HEK293 (cell line): ENCODE measurements around the gene AP1B1.

Experiments used
- CTCF ChIA-PET: fragments of 350-600 bp; formaldehyde crosslinking; extraction: SDS; loops from one replicate; lab custom pipeline; 2021; ENCODE audit warnings: antibody characterized with exemption; lab: Yijun Ruan, JAX
- POLR2A ChIA-PET: fragments of 300-600 bp; formaldehyde crosslinking; extraction: SDS; loops from one replicate; lab custom pipeline; 2020; ENCODE audit warnings: antibody characterized with exemption, inconsistent platforms; lab: Yijun Ruan, JAX
- H3K27ac ChIP-seq: fragments of 200-500 bp; sonication (Bioruptor generic); 2 replicates; pipeline ENCODE4 v1.5.1; 2014; ENCODE audit warnings: low read depth, low read length, control low read depth, inconsistent platforms; ENCODE audit errors: extremely low read depth
- H3K36me3 ChIP-seq, 2 experiments: fragments of 200-500 bp in 1 of 2; sonication (Bioruptor generic) in 1 of 2; 1 replicate in 1 of 2; 2 replicates in 1 of 2; pipeline ENCODE4 v1.5.1; 2014 to 2017; ENCODE audit warnings: inconsistent platforms in 2 of 2, low read length in 2 of 2; ENCODE audit not compliant: control insufficient read depth in 2 of 2, insufficient read depth in 1 of 2
- H3K4me1 ChIP-seq: fragments of 200-500 bp; sonication (Bioruptor generic); 2 replicates; pipeline ENCODE4 v1.5.1; 2014; ENCODE audit warnings: mild to moderate bottlenecking, low read length, inconsistent platforms; ENCODE audit not compliant: control insufficient read depth, insufficient read depth
- H3K4me3 ChIP-seq: 2 replicates; pipeline ENCODE4 v1.5.1; 2011; ENCODE audit warnings: low read depth, mild to moderate bottlenecking, control low read depth, low read length, moderate library complexity
- H3K9me3 ChIP-seq: fragments of 200-500 bp; sonication (Bioruptor generic); 2 replicates; pipeline ENCODE4 v1.5.1; 2014; ENCODE audit warnings: low read depth, low read length, inconsistent platforms; ENCODE audit not compliant: control insufficient read depth, insufficient read depth
- ELK4 ChIP-seq: IDR thresholded peaks from 2 replicates; pipeline ENCODE4 v1.6.1; 2011; ENCODE audit warnings: mild to moderate bottlenecking, low read depth, low read length, borderline replicate concordance
- SCRT2 ChIP-seq: fragments of 450-650 bp; formaldehyde crosslinking; IDR thresholded peaks from 2 replicates; pipeline ENCODE4 v1.5.1; 2016; ENCODE audit warnings: missing biosample characterization, missing genetic modification characterization
- SP2 ChIP-seq: fragments of 450-650 bp; formaldehyde crosslinking; IDR thresholded peaks from 2 replicates; pipeline ENCODE4 v1.5.1; 2016; ENCODE audit warnings: missing biosample characterization, missing genetic modification characterization
- SP7 ChIP-seq: fragments of 450-650 bp; formaldehyde crosslinking; IDR thresholded peaks from 2 replicates; pipeline ENCODE4 v1.5.1; 2016; ENCODE audit warnings: missing biosample characterization, missing genetic modification characterization
- ZBTB1 ChIP-seq: fragments of 450-650 bp; formaldehyde crosslinking; IDR thresholded peaks from 2 replicates; pipeline ENCODE4 v1.5.1; 2016; ENCODE audit warnings: missing biosample characterization, missing genetic modification characterization
- ZNF112 ChIP-seq: fragments of 450-650 bp; formaldehyde crosslinking; IDR thresholded peaks from 2 replicates; pipeline ENCODE4 v1.5.0; 2017; ENCODE audit warnings: missing biosample characterization, missing genetic modification characterization
- ZNF2 ChIP-seq: fragments of 450-650 bp; formaldehyde crosslinking; IDR thresholded peaks from 2 replicates; pipeline ENCODE4 v1.5.1; 2016; ENCODE audit warnings: missing biosample characterization, missing genetic modification characterization
- ZNF211 ChIP-seq: fragments of 450-650 bp; formaldehyde crosslinking; IDR thresholded peaks from 2 replicates; pipeline ENCODE4 v1.5.1; 2016; ENCODE audit warnings: low read depth, missing biosample characterization, missing genetic modification characterization
- ZNF48 ChIP-seq: fragments of 450-650 bp; formaldehyde crosslinking; IDR thresholded peaks from 2 replicates; pipeline ENCODE4 v1.5.1; 2016; ENCODE audit warnings: missing biosample characterization, missing genetic modification characterization
- ZNF514 ChIP-seq: fragments of 450-650 bp; formaldehyde crosslinking; IDR thresholded peaks from 2 replicates; pipeline ENCODE4 v1.5.1; 2016; ENCODE audit warnings: missing biosample characterization, missing genetic modification characterization
- ZNF544 ChIP-seq: fragments of 450-650 bp; formaldehyde crosslinking; IDR thresholded peaks from 2 replicates; pipeline ENCODE4 v1.5.0; 2017; ENCODE audit warnings: missing biosample characterization, missing genetic modification characterization
- ZNF558 ChIP-seq: fragments of 450-650 bp; formaldehyde crosslinking; IDR thresholded peaks from 2 replicates; pipeline ENCODE4 v1.5.1; 2016; ENCODE audit warnings: missing biosample characterization, missing genetic modification characterization
- ZNF571 ChIP-seq: fragments of 450-650 bp; formaldehyde crosslinking; IDR thresholded peaks from 2 replicates; pipeline ENCODE4 v1.5.0; 2017; ENCODE audit warnings: missing biosample characterization, missing genetic modification characterization
- ZNF621 ChIP-seq: fragments of 450-650 bp; formaldehyde crosslinking; IDR thresholded peaks from 2 replicates; pipeline ENCODE4 v1.5.1; 2017; ENCODE audit warnings: missing biosample characterization, missing genetic modification characterization
- ZNF623 ChIP-seq: fragments of 450-650 bp; formaldehyde crosslinking; IDR thresholded peaks from 2 replicates; pipeline ENCODE4 v1.5.1; 2016; ENCODE audit warnings: missing biosample characterization, missing genetic modification characterization
- ZNF629 ChIP-seq: fragments of 450-650 bp; formaldehyde crosslinking; IDR thresholded peaks from 2 replicates; pipeline ENCODE4 v1.5.1; 2017; ENCODE audit warnings: missing biosample characterization, missing genetic modification characterization
- ZNF664 ChIP-seq: fragments of 450-650 bp; formaldehyde crosslinking; IDR thresholded peaks from 2 replicates; pipeline ENCODE4 v1.5.1; 2016; ENCODE audit warnings: missing biosample characterization, missing genetic modification characterization
- ZNF692 ChIP-seq: fragments of 450-650 bp; formaldehyde crosslinking; IDR thresholded peaks from 2 replicates; pipeline ENCODE4 v1.5.1; 2016; ENCODE audit warnings: missing biosample characterization, missing genetic modification characterization
- ZNF747 ChIP-seq: fragments of 450-650 bp; formaldehyde crosslinking; IDR thresholded peaks from 2 replicates; pipeline ENCODE4 v1.5.1; 2016; ENCODE audit warnings: missing biosample characterization, missing genetic modification characterization
- ZNF837 ChIP-seq: fragments of 450-650 bp; formaldehyde crosslinking; IDR thresholded peaks from 2 replicates; pipeline ENCODE4 v1.5.1; 2016; ENCODE audit warnings: missing biosample characterization, missing genetic modification characterization
- TF ChIP-seq, protein P1 (sequence below): fragments of 450-650 bp; IDR thresholded peaks from 2 replicates; pipeline ENCODE4 v1.5.1; 2018; ENCODE audit warnings: missing biosample characterization, mild to moderate bottlenecking, missing genetic modification characterization
- TF ChIP-seq, protein P2 (sequence below): fragments of 450-650 bp; formaldehyde crosslinking; IDR thresholded peaks from 2 replicates; pipeline ENCODE4 v1.5.1; 2016; ENCODE audit warnings: missing biosample characterization, missing genetic modification characterization, borderline replicate concordance
- TF ChIP-seq, protein P3 (sequence below): fragments of 450-650 bp; formaldehyde crosslinking; IDR thresholded peaks from 2 replicates; pipeline ENCODE4 v1.5.1; 2017; ENCODE audit warnings: missing biosample characterization, mild to moderate bottlenecking, missing genetic modification characterization, moderate library complexity

The AP1B1 gene

GRCh38 chr22:29342577-29343312 is 45.6 kb downstream of the AP1B1 start:
- peaks cover 15% of the 10 kb centered on the region for H3K4me1 ChIP-seq

DNA sequence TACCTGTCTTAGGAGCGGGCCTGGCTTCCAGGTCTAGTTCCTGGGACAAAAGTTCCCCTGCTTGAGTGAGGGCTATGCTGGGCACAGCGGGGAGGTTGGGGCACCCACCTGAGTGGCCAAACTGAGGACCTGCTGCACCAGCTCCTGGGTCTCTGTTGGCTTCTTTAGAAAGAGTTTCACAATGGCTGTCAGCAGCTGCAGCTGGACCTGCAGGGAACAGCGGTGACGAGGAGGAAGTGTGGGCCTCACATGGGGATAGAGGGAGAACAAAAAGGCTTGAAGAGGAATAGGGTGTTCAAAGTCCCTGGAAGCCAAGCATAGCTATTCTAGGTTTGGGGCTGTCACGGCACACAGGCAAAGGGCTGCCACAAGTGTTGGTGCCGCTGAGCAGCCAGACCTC is 46.2 kb downstream of the AP1B1 start:
- POLR2A ChIA-PET, result interaction anchor here (0.6 kb wide), 1 partner anchor 55 kb away, joined by 8 read pairs; no protein-coding TSS in a partner anchor
- CTCF ChIA-PET, result interaction anchor here (0.6 kb wide), 1 partner anchor 41 kb away, joined by 4 read pairs; no protein-coding TSS in a partner anchor
- H3K4me1 ChIP-seq, result peaks cover 15% of the 10 kb centered on the region
- peaks cover 12 to 87% of the 10 kb centered on the region in 2 experiments for H3K36me3 ChIP-seq
- no peak overlapping the region for H3K27ac ChIP-seq
- TF ChIP-seq ZBTB1 (tag by site-specific recombination) (no peak), ZNF629 (no peak), ZNF692 (tag by site-specific recombination) (no peak), ZNF514 (tag by site-specific recombination) (no peak), ZNF664 (tag by site-specific recombination) (no peak), SCRT2 (tag by site-specific recombination) (no peak), SP7 (tag by site-specific recombination) (no peak), ZNF211 (tag by site-specific recombination) (no peak), ZNF621 (no peak)
- TF ChIP-seq, protein P1, sequence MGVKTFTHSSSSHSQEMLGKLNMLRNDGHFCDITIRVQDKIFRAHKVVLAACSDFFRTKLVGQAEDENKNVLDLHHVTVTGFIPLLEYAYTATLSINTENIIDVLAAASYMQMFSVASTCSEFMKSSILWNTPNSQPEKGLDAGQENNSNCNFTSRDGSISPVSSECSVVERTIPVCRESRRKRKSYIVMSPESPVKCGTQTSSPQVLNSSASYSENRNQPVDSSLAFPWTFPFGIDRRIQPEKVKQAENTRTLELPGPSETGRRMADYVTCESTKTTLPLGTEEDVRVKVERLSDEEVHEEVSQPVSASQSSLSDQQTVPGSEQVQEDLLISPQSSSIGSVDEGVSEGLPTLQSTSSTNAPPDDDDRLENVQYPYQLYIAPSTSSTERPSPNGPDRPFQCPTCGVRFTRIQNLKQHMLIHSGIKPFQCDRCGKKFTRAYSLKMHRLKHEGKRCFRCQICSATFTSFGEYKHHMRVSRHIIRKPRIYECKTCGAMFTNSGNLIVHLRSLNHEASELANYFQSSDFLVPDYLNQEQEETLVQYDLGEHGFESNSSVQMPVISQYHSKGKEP, result no peak
- no peaks in the 10 kb centered on the region for H3K9me3 ChIP-seq
- H3K4me3 ChIP-seq, result no peak overlapping the region

More at GRCh38 chr22:29342577-29343312, 45.6 kb downstream of the AP1B1 start:
- H3K27ac ChIP-seq, result 0 out of 2 replicates have a peak overlapping the region, but pooled peaks have one; percentile 0
- 0 out of 2 replicates have a peak, but pooled peaks have one; percentile 23 for TF ChIP-seq ZNF692 (tag by site-specific recombination)
- TF ChIP-seq ZNF48 (tag by site-specific recombination), result no peak
- TF ChIP-seq SCRT2 (tag by site-specific recombination), result peak; percentile 56
- TF ChIP-seq, all 188 proteins: peak for 2
- ChIA-PET CTCF (no interaction called here), POLR2A (no interaction called here)
- Histone ChIP-seq H3K4me3 (no peak overlapping the region), H3K36me3 (peaks cover 12 to 87% of the 10 kb centered on the region in 2 experiments), H3K9me3 (no peaks in the 10 kb centered on the region)

- H3K36me3 ChIP-seq, result peaks cover 12 to 87% of the 10 kb centered on the region in 2 experiments
- ChIA-PET POLR2A (interaction anchor here (0.6 kb wide), 1 partner anchor 55 kb away, joined by 8 read pairs; no protein-coding TSS in a partner anchor), CTCF (interaction anchor here (0.6 kb wide), 1 partner anchor 41 kb away, joined by 4 read pairs; no protein-coding TSS in a partner anchor)
- no peaks in the 10 kb centered on the region for H3K9me3 ChIP-seq
- no peak overlapping the region for H3K27ac ChIP-seq
- peaks cover 15% of the 10 kb centered on the region for H3K4me1 ChIP-seq
- no peak overlapping the region for H3K4me3 ChIP-seq
- TF ChIP-seq, protein P2, sequence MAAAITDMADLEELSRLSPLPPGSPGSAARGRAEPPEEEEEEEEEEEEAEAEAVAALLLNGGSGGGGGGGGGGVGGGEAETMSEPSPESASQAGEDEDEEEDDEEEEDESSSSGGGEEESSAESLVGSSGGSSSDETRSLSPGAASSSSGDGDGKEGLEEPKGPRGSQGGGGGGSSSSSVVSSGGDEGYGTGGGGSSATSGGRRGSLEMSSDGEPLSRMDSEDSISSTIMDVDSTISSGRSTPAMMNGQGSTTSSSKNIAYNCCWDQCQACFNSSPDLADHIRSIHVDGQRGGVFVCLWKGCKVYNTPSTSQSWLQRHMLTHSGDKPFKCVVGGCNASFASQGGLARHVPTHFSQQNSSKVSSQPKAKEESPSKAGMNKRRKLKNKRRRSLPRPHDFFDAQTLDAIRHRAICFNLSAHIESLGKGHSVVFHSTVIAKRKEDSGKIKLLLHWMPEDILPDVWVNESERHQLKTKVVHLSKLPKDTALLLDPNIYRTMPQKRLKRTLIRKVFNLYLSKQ, result no peak
- TF ChIP-seq ZNF747 (tag by site-specific recombination) (no peak), ELK4 (no peak), ZNF2 (tag by site-specific recombination) (no peak), ZNF837 (tag by site-specific recombination) (no peak), ZNF558 (no peak), ZNF623 (no peak), ZNF544 (tag by site-specific recombination) (no peak), ZNF112 (tag by site-specific recombination) (no peak), SP2 (tag by site-specific recombination) (no peak), ZNF571 (no peak)
- TF ChIP-seq, protein P3, sequence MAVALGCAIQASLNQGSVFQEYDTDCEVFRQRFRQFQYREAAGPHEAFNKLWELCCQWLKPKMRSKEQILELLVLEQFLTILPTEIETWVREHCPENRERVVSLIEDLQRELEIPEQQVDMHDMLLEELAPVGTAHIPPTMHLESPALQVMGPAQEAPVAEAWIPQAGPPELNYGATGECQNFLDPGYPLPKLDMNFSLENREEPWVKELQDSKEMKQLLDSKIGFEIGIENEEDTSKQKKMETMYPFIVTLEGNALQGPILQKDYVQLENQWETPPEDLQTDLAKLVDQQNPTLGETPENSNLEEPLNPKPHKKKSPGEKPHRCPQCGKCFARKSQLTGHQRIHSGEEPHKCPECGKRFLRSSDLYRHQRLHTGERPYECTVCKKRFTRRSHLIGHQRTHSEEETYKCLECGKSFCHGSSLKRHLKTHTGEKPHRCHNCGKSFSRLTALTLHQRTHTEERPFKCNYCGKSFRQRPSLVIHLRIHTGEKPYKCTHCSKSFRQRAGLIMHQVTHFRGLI (tag by site-specific recombination), result no peak
These were observed 46.6 kb downstream of the AP1B1 start for GRCh38 chr22:29341849-29342127.
